Adrenal gland (tissue), 5 donors: ENCODE results near the gene TELO2.

Experiments used
- CTCF ChIP-seq, 6 experiments: fragments of 450-650 bp in 4 of 6; fragments of 200-600 bp in 2 of 6; sonication (generic) in 1 of 6; IDR thresholded peaks; 1 replicate in 5 of 6; 2 replicates in 1 of 6; pipeline versions ENCODE4 v1.5.1 to v1.8.0; 2016 to 2021; ENCODE audit warnings: antibody characterized with exemption in 6 of 6, mild to moderate bottlenecking in 2 of 6, moderate library complexity in 1 of 6
- POLR2A ChIP-seq, 2 donors: fragments of 450-650 bp; IDR thresholded peaks; one replicate each; pipeline ENCODE4 v1.6.1; 2017; ENCODE audit warnings: antibody characterized with exemption in 2 of 2, mild to moderate bottlenecking in 2 of 2, moderate library complexity in 1 of 2
- donor health status: DM: no; HTN: no; CAD: no.

GRCh38 chr16:1446296-1447080 is 46.7 kb upstream of the TELO2 start:
- TF ChIP-seq CTCF (IDR thresholded peaks at IDR 0.05) (no peak), POLR2A (IDR thresholded peaks at IDR 0.05) (no peak)
